SU-DHL-6 (cell line): ENCODE data around the gene THRAP3.

Experiments
- CTCF ChIP-seq: fragments of 200-600 bp; sonication (generic); IDR thresholded peaks from one replicate; pipeline ENCODE4 v1.5.1; 2017; ENCODE audit warnings: antibody characterized with exemption, mild to moderate bottlenecking, low read length, moderate library complexity; ENCODE audit not compliant: insufficient read depth, poor library complexity, severe bottlenecking
- EZH2phosphoT487 ChIP-seq: fragments of 200-600 bp; sonication (generic), shearing (Covaris generic); conservative IDR thresholded peaks from 2 replicates; pipeline ENCODE4 v1.6.1; 2018; ENCODE audit warnings: mild to moderate bottlenecking, antibody characterized with exemption, low read length, moderate library complexity, mixed read lengths

- TF ChIP-seq CTCF = no peak
- no peak for TF ChIP-seq EZH2phosphoT487
These were observed 83.5 kb downstream of the THRAP3 start for GRCh38 chr1:36307601-36308330.
